IMR-90 (cell line): ENCODE measurements around the gene ARHGAP18. TPM values are rescaled to one million over a fixed set of nuclear protein-coding genes. Genes with fewer than 3 reads are reported as not detected.

Experiments
- ATAC-seq: fragments of 200-7000 bp; cut with Tn5 transposase; 2 replicates; pipeline ENCODE4 v1.9.1; 2020; ENCODE audit warnings: low read depth, mild to moderate bottlenecking, moderate library complexity
- BruUV-seq: library from RNA; stranded (reverse); fragments of 400-500 nt; replicated peaks from 2 replicates; lab custom pipeline; 2021; lab: Mats Ljungman, UMichigan
- CTCF ChIA-PET: fragments of 300-600 bp; formaldehyde crosslinking; extraction: SDS; loops from one replicate; lab custom pipeline; 2021; ENCODE audit warnings: antibody characterized with exemption; lab: Yijun Ruan, JAX
- POLR2A ChIA-PET: fragments of 300-600 bp; sonication (Branson Sonifier 250); formaldehyde crosslinking; loops from one replicate; lab custom pipeline; 2022; ENCODE audit warnings: antibody characterized with exemption; ENCODE audit not compliant: unreplicated experiment; lab: Charles Lee
- DNase-seq: peaks from one replicate; pipeline ENCODE4 v3.0.0; 2013
- H2AFZ ChIP-seq: replicated peaks from 2 replicates; pipeline ENCODE3; 2013; ENCODE audit warnings: low read length, mild to moderate bottlenecking; ENCODE audit not compliant: poor library complexity
- H2AK5ac ChIP-seq: 2 replicates; pipeline ENCODE4 v1.6.1; 2013; ENCODE audit warnings: low read depth, low read length, inconsistent platforms
- H2AK9ac ChIP-seq: replicated peaks from 2 replicates; pipeline ENCODE3; 2013; ENCODE audit warnings: mild to moderate bottlenecking, low read depth, low read length, moderate library complexity; ENCODE audit not compliant: poor library complexity
- H2BK120ac ChIP-seq: 2 replicates; pipeline ENCODE4 v1.6.1; 2013; ENCODE audit warnings: low read depth, low read length, inconsistent platforms
- H2BK15ac ChIP-seq: 3 replicates; pipeline ENCODE4 v1.6.1; 2013; ENCODE audit warnings: low read depth, low read length, inconsistent platforms
- H2BK20ac ChIP-seq: 2 replicates; pipeline ENCODE4 v1.6.1; 2013; ENCODE audit warnings: low read depth, mild to moderate bottlenecking, inconsistent platforms, low read length, moderate library complexity
- H2BK5ac ChIP-seq: 2 replicates; pipeline ENCODE4 v1.6.1; 2013; ENCODE audit warnings: mild to moderate bottlenecking, low read depth, low read length, inconsistent platforms; ENCODE audit not compliant: poor library complexity, severe bottlenecking
- H3K14ac ChIP-seq: replicated peaks from 2 replicates; pipeline ENCODE4 v1.6.1; 2013; ENCODE audit warnings: low read depth, low read length, inconsistent platforms
- H3K18ac ChIP-seq: 2 replicates; pipeline ENCODE4 v1.6.1; 2013; ENCODE audit warnings: low read depth, low read length, control low read depth
- H3K23ac ChIP-seq: 2 replicates; pipeline ENCODE4 v1.6.1; 2013; ENCODE audit warnings: low read depth, low read length, inconsistent platforms
- H3K27ac ChIP-seq: 2 replicates; pipeline ENCODE4 v1.5.1; 2013; ENCODE audit warnings: mild to moderate bottlenecking, control low read depth, low read length; ENCODE audit not compliant: insufficient read depth
- H3K27me3 ChIP-seq: 2 replicates; pipeline ENCODE4 v1.6.1; 2013; ENCODE audit warnings: low read length; ENCODE audit not compliant: control insufficient read depth, insufficient read depth
- H3K36me3 ChIP-seq: 2 replicates; pipeline ENCODE4 v1.6.1; 2013; ENCODE audit warnings: low read length, mixed read lengths; ENCODE audit not compliant: control insufficient read depth, insufficient read depth
- H3K4ac ChIP-seq: 2 replicates; pipeline ENCODE4 v1.6.1; 2013; ENCODE audit warnings: low read depth, low read length, inconsistent platforms
- H3K4me1 ChIP-seq: 2 replicates; pipeline ENCODE4 v1.6.1; 2013; ENCODE audit warnings: low read length, mixed read lengths; ENCODE audit not compliant: control insufficient read depth, insufficient read depth
- H3K4me2 ChIP-seq: 2 replicates; pipeline ENCODE4 v1.6.1; 2013; ENCODE audit warnings: low read depth, mild to moderate bottlenecking, control low read depth, low read length, moderate library complexity
- H3K4me3 ChIP-seq: 2 replicates; pipeline ENCODE4 v1.5.1; 2013; ENCODE audit warnings: low read depth, mild to moderate bottlenecking, control low read depth, low read length, moderate library complexity; ENCODE audit not compliant: insufficient read depth
- H3K56ac ChIP-seq: 2 replicates; pipeline ENCODE4 v1.6.1; 2013; ENCODE audit warnings: low read length, inconsistent platforms; ENCODE audit not compliant: insufficient read depth; ENCODE audit errors: extremely low read depth
- H3K79me1 ChIP-seq, 2 experiments: 2 replicates each; pipeline ENCODE4 v1.6.1; 2013; ENCODE audit warnings: low read length in 2 of 2, inconsistent platforms in 1 of 2, low read depth in 1 of 2
- H3K9ac ChIP-seq: 2 replicates; pipeline ENCODE4 v1.6.1; 2013; ENCODE audit warnings: low read depth, low read length, control low read depth
- H3K9me1 ChIP-seq: 2 replicates; pipeline ENCODE4 v1.6.1; 2013; ENCODE audit warnings: low read length, inconsistent platforms; ENCODE audit not compliant: insufficient read depth
- H3K9me3 ChIP-seq: 2 replicates; pipeline ENCODE4 v1.6.1; 2013; ENCODE audit warnings: low read length; ENCODE audit not compliant: control insufficient read depth, insufficient read depth
- H4K20me1 ChIP-seq: 2 replicates; pipeline ENCODE4 v1.6.1; 2013; ENCODE audit warnings: low read length, inconsistent platforms; ENCODE audit not compliant: insufficient read depth
- H4K5ac ChIP-seq: 2 replicates; pipeline ENCODE4 v1.6.1; 2013; ENCODE audit warnings: mild to moderate bottlenecking, low read depth, low read length, control low read depth
- H4K8ac ChIP-seq, 2 experiments: 2 replicates each; pipeline ENCODE4 v1.6.1; 2013; ENCODE audit warnings: low read depth in 2 of 2, low read length in 2 of 2, control low read depth in 1 of 2, inconsistent platforms in 1 of 2
- H4K91ac ChIP-seq: 2 replicates; pipeline ENCODE4 v1.6.1; 2013; ENCODE audit warnings: low read depth, low read length, inconsistent platforms; ENCODE audit not compliant: insufficient read depth
- BHLHE40 ChIP-seq: fragments of 150-350 bp; IDR thresholded peaks from 2 replicates; pipeline ENCODE4 v1.6.1; 2016; ENCODE audit warnings: mild to moderate bottlenecking, low read depth, low read length
- CEBPB ChIP-seq: IDR thresholded peaks from 2 replicates; pipeline ENCODE4 v1.6.1; 2012; ENCODE audit warnings: low read depth, low read length, improper control_type of control experiment
- CHD1 ChIP-seq: IDR thresholded peaks from 2 replicates; pipeline ENCODE4 v1.6.1; 2012; ENCODE audit warnings: low read depth, low read length, improper control_type of control experiment
- CTCF ChIP-seq: conservative IDR thresholded peaks from 2 replicates; pipeline ENCODE4 v1.5.1; 2012; ENCODE audit warnings: mild to moderate bottlenecking, low read depth, low read length, improper control_type of control experiment
- ELK1 ChIP-seq: fragments of 150-350 bp; IDR thresholded peaks from 2 replicates; pipeline ENCODE4 v1.6.1; 2016; ENCODE audit warnings: low read depth, mild to moderate bottlenecking, low read length, moderate library complexity, borderline replicate concordance
- FOS ChIP-seq: fragments of 150-350 bp; IDR thresholded peaks from 2 replicates; pipeline ENCODE4 v1.6.1; 2016; ENCODE audit warnings: low read depth, low read length
- MAFK ChIP-seq: IDR thresholded peaks from 2 replicates; pipeline ENCODE4 v1.6.1; 2012; ENCODE audit warnings: low read depth, low read length, improper control_type of control experiment
- MAZ ChIP-seq: IDR thresholded peaks from 2 replicates; pipeline ENCODE4 v1.6.1; 2012; ENCODE audit warnings: low read depth, mild to moderate bottlenecking, low read length, improper control_type of control experiment, moderate library complexity, borderline replicate concordance
- MXI1 ChIP-seq: IDR thresholded peaks from 2 replicates; pipeline ENCODE4 v1.6.1; 2012; ENCODE audit warnings: low read depth, mild to moderate bottlenecking, low read length, moderate library complexity, borderline replicate concordance
- NFE2L2 ChIP-seq: fragments of 150-350 bp; IDR thresholded peaks from 2 replicates; pipeline ENCODE4 v1.6.1; 2016; ENCODE audit warnings: low read depth, mild to moderate bottlenecking, low read length
- POLR2A ChIP-seq: IDR thresholded peaks from 2 replicates; pipeline ENCODE4 v1.6.1; 2012; ENCODE audit warnings: mild to moderate bottlenecking, low read depth, low read length
- RAD21 ChIP-seq: IDR thresholded peaks from 2 replicates; pipeline ENCODE4 v1.6.1; 2012; ENCODE audit warnings: low read length, improper control_type of control experiment
- RCOR1 ChIP-seq: IDR thresholded peaks from 2 replicates; pipeline ENCODE4 v1.6.1; 2012; ENCODE audit warnings: mild to moderate bottlenecking, low read length, improper control_type of control experiment; ENCODE audit not compliant: insufficient replicate concordance
- RFX5 ChIP-seq: IDR thresholded peaks from 2 replicates; pipeline ENCODE4 v1.8.0; 2012; ENCODE audit warnings: low read depth, mild to moderate bottlenecking, low read length, moderate library complexity
- SMC3 ChIP-seq: fragments of 150-350 bp; IDR thresholded peaks from 2 replicates; pipeline ENCODE4 v1.6.1; 2016; ENCODE audit warnings: low read depth, mild to moderate bottlenecking, antibody characterized with exemption, low read length, moderate library complexity
- USF2 ChIP-seq: fragments of 150-350 bp; IDR thresholded peaks from 2 replicates; pipeline ENCODE4 v1.6.1; 2017; ENCODE audit warnings: mild to moderate bottlenecking, antibody characterized with exemption, low read length, low read depth
- WGBS, 2 experiments: methylation state at CpG; one replicate each; pipeline versions ENCODE4 v1.1.5 to v1.1.7; 2013; ENCODE audit warnings: missing lambda C conversion rate in 2 of 2; ENCODE audit not compliant: insufficient read length in 1 of 2; ENCODE audit errors: extremely low coverage in 2 of 2; 5-methylcytosine and 5-hydroxymethylcytosine counted together
- dilution Hi-C: fragments of 300-500 bp; cut with HindIII; formaldehyde crosslinking; loops from one replicate; pipeline ENCODE4 v1.14.3; 2018; ENCODE audit warnings: low sequenced_read_pairs; ENCODE audit not compliant: unreplicated experiment
- in situ Hi-C: fragments of 300-500 bp; cut with MboI; formaldehyde crosslinking; loops from 3 replicates; pipeline ENCODE4 v1.14.3; 2019; ENCODE audit warnings: low sequenced_read_pairs, inconsistent platforms, mixed read lengths
- intact Hi-C: fragments of 100-400 bp; cut with micrococcal nuclease; formaldehyde crosslinking; loops from 2 replicates; pipeline ENCODE4 v1.10.0; 2022
- polyA plus RNA-seq, 3 experiments: library from polyadenylated mRNA; depleted of rRNA; stranded (reverse); fragments of >200 nt; gene quantifications; 2 replicates each; pipeline ENCODE4 v1.2.3, GENCODE V29; 2012; ENCODE audit warnings: low replicate concordance in 1 of 3
- total RNA-seq: library from RNA; depleted of rRNA; stranded (reverse); fragments of >200 nt; gene quantifications from 2 replicates; pipeline ENCODE4 v1.2.3, GENCODE V29; 2012

The ARHGAP18 gene
- total and polyA plus RNA-seq, 2 of the 4 experiments (the other 2 are of a cell fraction): 6.2 to 17.0 TPM

- ATAC-seq (no peak), DNase-seq (no peak)
- no peak overlapping the region for H2BK15ac ChIP-seq
- H3K23ac ChIP-seq: no peak overlapping the region
- H3K4ac ChIP-seq: no peak overlapping the region
- H2BK120ac ChIP-seq: no peak overlapping the region
- intact Hi-C loops (no loop called here), in situ Hi-C loops (no loop called here), dilution Hi-C loops (no loop called here)
- no TSS peak for BruUV-seq
- no peak overlapping the region for H4K5ac ChIP-seq
- H4K8ac ChIP-seq: no peak overlapping the region
- WGBS, 2 experiments: no CpG with 5 or more reads among the region's 4 CpGs
- no peak overlapping the region for H3K4me2 ChIP-seq
- H3K36me3 ChIP-seq: no peaks in the 10 kb centered on the region
- H3K9ac ChIP-seq: no peak overlapping the region
- H4K20me1 ChIP-seq: no peaks in the 10 kb centered on the region
- TF ChIP-seq SMC3 (no peak), MAZ (no peak), CEBPB (no peak), RFX5 (no peak), RAD21 (no peak), MXI1 (no peak), USF2 (no peak), CHD1 (no peak), BHLHE40 (no peak), RCOR1 (no peak), NFE2L2 (no peak), FOS (no peak), MAFK (no peak), POLR2A (no peak), CTCF (no peak), ELK1 (no peak)
- no peaks in the 10 kb centered on the region for H3K4me1 ChIP-seq
- no peaks in the 10 kb centered on the region for H3K27me3 ChIP-seq
- H3K79me1 ChIP-seq: peaks cover 0 to 8% of the 10 kb centered on the region in 2 experiments; a peak in 1 of 4 replicates
- H3K56ac ChIP-seq: no peak overlapping the region
- no peak overlapping the region for H3K27ac ChIP-seq
- ChIA-PET CTCF (interaction anchor here (0.6 kb wide), 1 partner anchor 87 kb away, joined by 3 read pairs; no protein-coding TSS in a partner anchor), POLR2A (no interaction called here)
- no peak overlapping the region for H3K4me3 ChIP-seq
- no peaks in the 10 kb centered on the region for H3K9me1 ChIP-seq
- H2AK9ac ChIP-seq: no peak overlapping the region
- no peak overlapping the region for H4K91ac ChIP-seq
- H3K18ac ChIP-seq: no peak overlapping the region
- no peak overlapping the region for H2BK5ac ChIP-seq
- no peaks in the 10 kb centered on the region for H3K9me3 ChIP-seq
- no peak overlapping the region for H2AFZ ChIP-seq
- H2BK20ac ChIP-seq: no peak overlapping the region
- no peak overlapping the region for H2AK5ac ChIP-seq
- no peak overlapping the region for H3K14ac ChIP-seq
Observed at GRCh38 chr6:129713806-129714333, 3.9 kb upstream of the ARHGAP18 start.
